Immature natural killer cell (primary cell): Measurements from ENCODE around the gene TERB1. TPM values are rescaled to one million over a fixed set of nuclear protein-coding genes. Genes with fewer than 3 reads are reported as not detected.
A peak's percentile ranks its signal among the peaks of the same experiment; 100 is the strongest.
"Not testable (repeated sequence)": the region's sequence is repeated elsewhere in the genome, so short reads cannot be mapped to it uniquely, and the experiment has no call there.

Experiments
- DNase-seq, 3 donors: peaks; one replicate each; pipeline ENCODE4 v3.0.0; 2022; ENCODE audit warnings: mixed read lengths in 1 of 3
- H3K27ac Mint-ChIP-seq, 6 donors: one replicate each; pipeline ENCODE4 v1.8.0; 2020; ENCODE audit warnings: mixed read lengths in 6 of 6, mild to moderate bottlenecking in 5 of 6, inconsistent platforms in 4 of 6, moderate library complexity in 3 of 6
- H3K27me3 Mint-ChIP-seq, 3 donors: one replicate each; pipeline ENCODE4 v1.8.0; 2020 to 2021; ENCODE audit warnings: low read depth in 3 of 3, mild to moderate bottlenecking in 3 of 3, mixed read lengths in 3 of 3, moderate library complexity in 3 of 3, inconsistent platforms in 1 of 3
- H3K36me3 Mint-ChIP-seq, 3 donors: one replicate each; pipeline ENCODE4 v1.8.0; 2020; ENCODE audit warnings: mixed read lengths in 3 of 3, inconsistent platforms in 2 of 3, mild to moderate bottlenecking in 2 of 3
- H3K4me1 Mint-ChIP-seq, 2 donors: one replicate each; pipeline ENCODE4 v1.8.0; 2020; ENCODE audit warnings: inconsistent platforms in 2 of 2, mild to moderate bottlenecking in 2 of 2, mixed read lengths in 2 of 2, moderate library complexity in 1 of 2
- H3K4me3 Mint-ChIP-seq, 5 donors: one replicate each; pipeline ENCODE4 v1.8.0; 2020; ENCODE audit warnings: mild to moderate bottlenecking in 5 of 5, mixed read lengths in 5 of 5, inconsistent platforms in 3 of 5, moderate library complexity in 3 of 5
- H3K9me3 Mint-ChIP-seq, 6 donors: one replicate each; pipeline ENCODE4 v1.8.0; 2020; ENCODE audit warnings: mild to moderate bottlenecking in 6 of 6, mixed read lengths in 6 of 6, inconsistent platforms in 4 of 6, moderate library complexity in 3 of 6
- polyA plus RNA-seq, 3 donors: library from polyadenylated mRNA; unstranded; fragments of 300-500 nt; fragmentation: Illumina TruSeq; gene quantifications; one replicate each; pipeline ENCODE4 v1.2.3, GENCODE V29; 2021

Gene TERB1
- polyA plus RNA-seq, 3 donors from 2014 or later = 0.11 TPM; not detected in 2

DNA sequence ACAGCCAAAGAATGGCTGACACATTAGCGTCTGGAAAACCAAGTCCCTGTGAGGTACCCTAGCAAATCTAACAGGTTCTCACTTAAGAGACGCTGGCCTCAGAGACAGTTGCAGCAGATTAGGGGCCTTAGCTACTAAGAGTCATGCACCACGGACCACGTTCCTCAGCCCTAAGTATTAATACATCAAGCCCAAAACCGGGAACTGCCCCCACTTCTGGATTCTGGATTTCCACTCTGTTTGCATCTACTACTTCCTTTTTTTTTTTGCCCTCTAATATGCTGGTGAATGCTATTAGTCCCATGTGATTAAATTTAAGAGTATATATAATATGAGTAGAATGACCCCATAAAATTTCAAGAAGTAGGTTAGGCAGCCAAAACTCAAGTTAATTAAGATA lies 775 bp upstream of the TERB1 start:
- no peaks in the 10 kb centered on the region for H3K27me3 Mint-ChIP-seq
- H3K4me3 Mint-ChIP-seq = no peak overlapping the region
- no peaks in the 10 kb centered on the region for H3K9me3 Mint-ChIP-seq
- peaks cover 14 to 51% (median 17%) of the 10 kb centered on the region in 3 donors for H3K36me3 Mint-ChIP-seq
- DNase-seq = no peak
- no peak overlapping the region for H3K27ac Mint-ChIP-seq
- no peaks in the 10 kb centered on the region for H3K4me1 Mint-ChIP-seq

DNA sequence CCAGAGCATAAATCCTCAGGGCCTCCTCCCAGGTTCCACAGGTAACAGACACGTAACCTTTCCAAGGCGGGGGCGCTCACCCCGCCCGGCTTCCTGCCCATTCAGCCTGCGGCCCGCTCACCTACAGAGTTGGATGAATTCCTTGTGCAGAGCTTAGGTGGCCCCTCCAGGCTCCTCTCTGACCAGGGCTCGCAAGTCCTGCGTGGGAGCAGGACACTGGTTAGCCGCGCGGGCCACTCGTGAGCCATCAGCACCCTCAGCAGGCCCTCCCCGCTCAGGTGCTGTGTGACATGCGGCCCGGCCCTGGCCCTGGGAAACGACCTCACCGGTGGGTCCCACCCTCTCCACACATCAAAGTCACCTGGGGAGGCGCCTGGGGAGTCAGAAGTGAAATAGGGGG lies 528 bp downstream of the TERB1 start:
- H3K4me3 Mint-ChIP-seq = no peak overlapping the region
- no peak overlapping the region for H3K27ac Mint-ChIP-seq
- H3K36me3 Mint-ChIP-seq = peaks cover 14 to 45% (median 17%) of the 10 kb centered on the region in 3 donors
- no peaks in the 10 kb centered on the region for H3K9me3 Mint-ChIP-seq
- no peaks in the 10 kb centered on the region for H3K4me1 Mint-ChIP-seq
- DNase-seq = no peak
- H3K27me3 Mint-ChIP-seq = peaks cover 0 to under 1% (median 0%) of the 10 kb centered on the region in 3 donors

- peak overlapping the region in 1 of 6 donors; percentile 30 for H3K27ac Mint-ChIP-seq
- H3K4me1 Mint-ChIP-seq = no peaks in the 10 kb centered on the region
- H3K9me3 Mint-ChIP-seq = no peaks in the 10 kb centered on the region
- peaks cover 0 to 4% (median 0%) of the 10 kb centered on the region in 3 donors for H3K27me3 Mint-ChIP-seq
- no peak overlapping the region for H3K4me3 Mint-ChIP-seq
- H3K36me3 Mint-ChIP-seq = peaks cover 0 to 18% (median 5%) of the 10 kb centered on the region in 3 donors
- DNase-seq = no peak
Observed at GRCh38 chr16:66798161-66798560, 3.2 kb downstream of the TERB1 start.

GRCh38 chr16:66793984-66794383 lies 7.4 kb downstream of the TERB1 start:
- not testable (repeated sequence) for H3K4me1 Mint-ChIP-seq, H3K27me3 Mint-ChIP-seq, H3K4me3 Mint-ChIP-seq, H3K9me3 Mint-ChIP-seq, H3K27ac Mint-ChIP-seq, H3K36me3 Mint-ChIP-seq, DNase-seq

DNA sequence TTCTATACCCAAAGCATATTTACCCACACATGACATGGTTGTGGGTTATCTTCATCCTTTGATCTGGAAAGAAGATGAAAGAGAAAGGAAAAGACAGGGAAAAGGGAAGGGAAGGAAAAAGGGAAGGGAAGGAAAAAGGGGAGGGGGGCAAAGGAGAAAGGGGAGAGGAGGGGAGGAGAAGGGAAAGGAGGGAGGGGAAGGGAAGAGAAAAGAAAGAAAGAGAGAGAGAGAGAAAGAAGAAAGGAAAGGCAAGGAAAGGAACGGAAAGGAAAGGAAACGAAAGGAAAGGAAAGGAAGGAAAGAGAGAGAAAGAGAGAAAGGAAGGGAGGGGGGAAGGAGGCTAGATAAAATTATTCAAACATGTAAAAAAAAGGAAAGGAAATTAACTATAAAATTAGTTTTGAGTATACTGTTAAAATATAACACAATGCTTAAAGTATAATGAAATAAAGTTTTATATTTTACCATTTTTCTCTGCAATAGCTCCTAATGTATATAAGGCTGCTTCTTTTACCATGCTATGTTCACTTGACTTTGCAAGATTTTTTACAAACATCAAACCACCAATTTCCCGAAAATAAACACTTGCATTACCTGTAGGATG lies 11.2 kb downstream of the TERB1 start:
- Mint-ChIP-seq H3K27ac (no peak overlapping the region), H3K4me1 (no peaks in the 10 kb centered on the region), H3K4me3 (no peak overlapping the region), H3K9me3 (no peaks in the 10 kb centered on the region), H3K27me3 (no peaks in the 10 kb centered on the region), H3K36me3 (no peaks in the 10 kb centered on the region)
- DNase-seq = no peak

- H3K27me3 Mint-ChIP-seq = no peaks in the 10 kb centered on the region
- no peak overlapping the region for H3K27ac Mint-ChIP-seq
- no peaks in the 10 kb centered on the region for H3K36me3 Mint-ChIP-seq
- no peaks in the 10 kb centered on the region for H3K4me1 Mint-ChIP-seq
- no peak overlapping the region for H3K4me3 Mint-ChIP-seq
- DNase-seq = no peak
- H3K9me3 Mint-ChIP-seq = no peaks in the 10 kb centered on the region
Observed at GRCh38 chr16:66787427-66787826, 14.0 kb downstream of the TERB1 start.

DNA sequence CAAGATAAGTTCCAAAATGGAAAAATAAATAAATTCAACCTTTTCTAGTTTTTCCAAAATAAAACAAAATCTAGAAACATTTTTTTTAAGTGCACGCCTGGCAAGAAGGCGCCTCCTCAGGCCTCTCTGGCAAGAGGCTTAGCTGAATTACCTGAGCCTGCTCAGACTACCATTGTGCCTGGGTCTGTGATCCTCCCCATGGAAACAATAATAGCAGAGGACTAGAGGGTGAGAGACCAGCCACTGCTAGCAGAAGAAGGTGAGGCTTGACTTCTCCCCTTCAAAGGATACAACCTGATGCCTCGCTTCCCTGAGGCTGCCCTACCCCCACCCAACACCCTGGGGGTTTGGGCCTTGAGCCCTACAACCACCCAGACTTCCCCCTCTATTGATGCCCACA lies 14.8 kb downstream of the TERB1 start:
- no peak overlapping the region for H3K4me3 Mint-ChIP-seq
- no peaks in the 10 kb centered on the region for H3K9me3 Mint-ChIP-seq
- no peaks in the 10 kb centered on the region for H3K36me3 Mint-ChIP-seq
- no peaks in the 10 kb centered on the region for H3K27me3 Mint-ChIP-seq
- no peaks in the 10 kb centered on the region for H3K4me1 Mint-ChIP-seq
- no peak for DNase-seq
- H3K27ac Mint-ChIP-seq = no peak overlapping the region

DNA sequence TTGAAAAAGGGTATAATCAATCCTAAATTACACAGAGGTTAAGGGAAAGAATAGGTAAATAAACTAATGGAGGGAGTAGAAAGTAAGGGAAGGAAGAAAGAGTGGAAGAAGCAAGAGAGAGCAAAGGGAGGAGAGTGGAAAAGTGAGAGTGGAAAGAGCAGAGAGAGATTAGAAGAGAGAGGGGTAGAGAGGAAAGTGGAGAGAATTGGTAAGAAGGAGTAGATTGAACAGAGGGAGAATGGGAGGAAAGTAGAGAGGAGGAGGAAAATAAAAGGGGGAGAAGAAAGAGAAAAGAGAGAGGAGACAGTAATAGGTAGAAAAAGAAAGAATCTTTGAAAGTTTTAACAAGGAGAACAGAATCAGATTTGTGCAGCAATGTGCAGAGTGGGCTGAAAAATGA lies 24.9 kb downstream of the TERB1 start:
- Mint-ChIP-seq H3K27me3 (no peaks in the 10 kb centered on the region), H3K4me3 (no peak overlapping the region), H3K36me3 (peaks cover 0 to 20% (median 3%) of the 10 kb centered on the region in 3 donors), H3K9me3 (no peaks in the 10 kb centered on the region), H3K27ac (no peak overlapping the region), H3K4me1 (no peaks in the 10 kb centered on the region)
- no peak for DNase-seq

- Mint-ChIP-seq H3K9me3 (no peaks in the 10 kb centered on the region), H3K36me3 (peaks cover 0 to 20% (median 3%) of the 10 kb centered on the region in 3 donors), H3K4me1 (no peaks in the 10 kb centered on the region), H3K27ac (no peak overlapping the region), H3K4me3 (no peak overlapping the region), H3K27me3 (no peaks in the 10 kb centered on the region)
- no peak for DNase-seq
Observed at GRCh38 chr16:66774981-66775380, 26.4 kb downstream of the TERB1 start.

DNA sequence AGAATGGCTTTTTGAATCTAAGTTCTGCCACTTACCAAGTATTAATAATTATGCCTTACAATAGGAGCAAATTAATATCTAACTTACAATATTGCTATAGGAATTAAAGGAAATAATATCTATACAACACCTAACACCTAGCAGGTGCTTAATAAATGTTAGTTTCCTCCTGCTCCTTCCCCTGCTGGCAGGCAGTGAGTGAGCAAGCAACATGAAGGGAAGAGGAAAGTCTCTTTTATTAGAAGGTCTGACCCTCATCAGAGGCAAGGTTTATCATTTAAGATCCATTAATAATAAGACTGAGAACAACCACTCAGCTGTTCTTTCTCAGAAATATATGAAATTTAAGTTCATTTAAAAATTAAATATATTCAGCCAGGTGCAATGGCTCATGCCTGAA lies 43.3 kb downstream of the TERB1 start:
- H3K4me3 Mint-ChIP-seq = no peak overlapping the region
- peaks cover 0 to 3% (median 0%) of the 10 kb centered on the region in 3 donors for H3K36me3 Mint-ChIP-seq
- peaks cover 0 to 4% (median 1%) of the 10 kb centered on the region in 3 donors for H3K27me3 Mint-ChIP-seq
- H3K9me3 Mint-ChIP-seq = no peaks in the 10 kb centered on the region
- DNase-seq = no peak
- no peaks in the 10 kb centered on the region for H3K4me1 Mint-ChIP-seq
- no peak overlapping the region for H3K27ac Mint-ChIP-seq

GRCh38 chr16:66754819-66755218 lies 46.6 kb downstream of the TERB1 start:
- Mint-ChIP-seq H3K27me3 (peaks cover 0 to 14% (median 5%) of the 10 kb centered on the region in 3 donors), H3K4me1 (peaks cover 17 to 20% of the 10 kb centered on the region in 2 donors), H3K36me3 (peaks cover 0 to 3% (median 0%) of the 10 kb centered on the region in 3 donors), H3K27ac (no peak overlapping the region), H3K4me3 (no peak overlapping the region), H3K9me3 (no peaks in the 10 kb centered on the region)
- DNase-seq = no peak

DNA sequence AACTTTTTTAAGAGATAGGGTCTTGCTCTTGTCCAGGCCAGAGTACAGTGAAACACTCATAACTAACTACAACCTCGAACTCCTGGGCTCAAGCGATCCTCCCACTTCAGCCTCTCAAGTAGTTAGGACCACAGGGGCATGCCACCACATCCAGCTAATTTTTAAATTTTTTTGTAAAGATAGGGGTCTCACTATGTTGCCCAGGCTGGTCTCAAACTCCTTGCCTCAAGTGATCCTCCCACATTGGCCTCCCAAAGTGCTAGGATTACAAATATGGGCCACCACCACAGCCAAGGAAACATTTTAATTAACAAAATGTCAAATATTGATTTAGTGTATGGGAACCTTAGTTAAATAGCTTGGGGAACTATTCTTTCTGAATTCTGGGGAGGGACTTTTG lies 47.2 kb downstream of the TERB1 start:
- Mint-ChIP-seq H3K27me3 (peaks cover 0 to 14% (median 5%) of the 10 kb centered on the region in 3 donors), H3K9me3 (no peaks in the 10 kb centered on the region), H3K4me3 (no peak overlapping the region), H3K36me3 (peaks cover 0 to 3% (median 2%) of the 10 kb centered on the region in 3 donors), H3K27ac (no peak overlapping the region), H3K4me1 (peaks cover 23 to 26% of the 10 kb centered on the region in 2 donors)
- no peak for DNase-seq

GRCh38 chr16:66752958-66753357 lies 48.4 kb downstream of the TERB1 start:
- H3K4me1 Mint-ChIP-seq = peaks cover 32 to 36% of the 10 kb centered on the region in 2 donors
- no peak for DNase-seq
- H3K27me3 Mint-ChIP-seq = peaks cover 0 to 14% (median 4%) of the 10 kb centered on the region in 3 donors
- H3K36me3 Mint-ChIP-seq = peaks cover 0 to 9% (median 3%) of the 10 kb centered on the region in 3 donors
- no peak overlapping the region for H3K27ac Mint-ChIP-seq
- no peaks in the 10 kb centered on the region for H3K9me3 Mint-ChIP-seq
- no peak overlapping the region for H3K4me3 Mint-ChIP-seq

GRCh38 chr16:66752379-66752778 lies 49.0 kb downstream of the TERB1 start:
- Mint-ChIP-seq H3K9me3 (no peaks in the 10 kb centered on the region), H3K4me3 (peak overlapping the region; percentile 77 to 83 (median 80)), H3K4me1 (peaks cover 32 to 36% of the 10 kb centered on the region in 2 donors), H3K36me3 (peaks cover 0 to 9% (median 3%) of the 10 kb centered on the region in 3 donors), H3K27ac (peak overlapping the region in 5 of 6 donors; percentile 73 to 89 (median 86)), H3K27me3 (peaks cover 0 to 14% (median 4%) of the 10 kb centered on the region in 3 donors)
- DNase-seq = no peak

- Mint-ChIP-seq H3K27ac (peak overlapping the region; percentile 73 to 89 (median 86)), H3K36me3 (peaks cover 0 to 9% (median 3%) of the 10 kb centered on the region in 3 donors), H3K4me3 (peak overlapping the region; percentile 77 to 83 (median 80)), H3K4me1 (peaks cover 36 to 40% of the 10 kb centered on the region in 2 donors), H3K9me3 (no peaks in the 10 kb centered on the region), H3K27me3 (peaks cover 0 to 14% (median 4%) of the 10 kb centered on the region in 3 donors)
- DNase-seq = no peak
Observed at GRCh38 chr16:66751992-66752322, 49.4 kb downstream of the TERB1 start.
